Neural cell (in vitro differentiated cells): Measurements from ENCODE around the gene AGRN. TPM values are rescaled to one million over a fixed set of nuclear protein-coding genes. Genes with fewer than 3 reads are reported as not detected.
A peak's percentile ranks its signal among the peaks of the same experiment; 100 is the strongest.

Experiments
- H2AFZ ChIP-seq: fragments of 200-600, 300-800 bp; sonication (generic), shearing (Covaris generic); 2 replicates; pipeline ENCODE4 v1.6.0; 2014; ENCODE audit warnings: low read depth, mild to moderate bottlenecking, antibody characterized with exemption, low read length, moderate library complexity
- H3F3A ChIP-seq: fragments of 200-600 bp; shearing (Covaris generic); 2 replicates; pipeline ENCODE4 v1.6.1; 2016; ENCODE audit warnings: mild to moderate bottlenecking, moderate library complexity, mixed read lengths, antibody characterized with exemption, low read length; ENCODE audit not compliant: insufficient read depth, poor library complexity, severe bottlenecking
- H3K27ac ChIP-seq: fragments of 200-600, 300-800 bp; sonication (generic), shearing (Covaris generic); 2 replicates; pipeline ENCODE4 v1.5.1; 2014; ENCODE audit warnings: mild to moderate bottlenecking, low read length, moderate library complexity
- H3K27me3 ChIP-seq: fragments of 300-800, 200-600 bp; sonication (generic), shearing (Covaris generic); 2 replicates; pipeline ENCODE4 v1.6.0; 2014; ENCODE audit warnings: mild to moderate bottlenecking, low read depth, low read length, moderate library complexity; ENCODE audit not compliant: insufficient read depth
- H3K36me3 ChIP-seq: fragments of 300-800, 200-600 bp; sonication (generic), shearing (Covaris generic); 2 replicates; pipeline ENCODE4 v1.5.1; 2014; ENCODE audit warnings: mild to moderate bottlenecking, antibody characterized with exemption, low read length, moderate library complexity; ENCODE audit not compliant: insufficient read depth
- H3K4me2 ChIP-seq: fragments of 300-800, 200-600 bp; sonication (generic), shearing (Covaris generic); 2 replicates; pipeline ENCODE4 v1.6.0; 2014; ENCODE audit warnings: mild to moderate bottlenecking, low read length
- H3K4me3 ChIP-seq: fragments of 300-800, 200-600 bp; sonication (generic), shearing (Covaris generic); 2 replicates; pipeline ENCODE4 v1.5.1; 2014; ENCODE audit warnings: mild to moderate bottlenecking, low read length, moderate library complexity
- H3K79me2 ChIP-seq: fragments of 200-600 bp; shearing (Covaris generic); replicated peaks from 2 replicates; pipeline ENCODE4 v1.6.0; 2014; ENCODE audit warnings: mild to moderate bottlenecking, low read length, moderate library complexity; ENCODE audit not compliant: insufficient read depth
- H3K9ac ChIP-seq: fragments of 300-800, 200-600 bp; sonication (generic), shearing (Covaris generic); 2 replicates; pipeline ENCODE4 v1.6.1; 2016; ENCODE audit warnings: mild to moderate bottlenecking, low read length, mixed read lengths
- H3K9me2 ChIP-seq: fragments of 200-600 bp; shearing (Covaris generic); 2 replicates; pipeline ENCODE4 v1.6.1; 2016; ENCODE audit warnings: mild to moderate bottlenecking, low read length, mixed read lengths; ENCODE audit not compliant: insufficient read depth
- H3K9me3 ChIP-seq: fragments of 200-600, 300-800 bp; sonication (generic), shearing (Covaris generic); 2 replicates; pipeline ENCODE4 v1.6.1; 2016; ENCODE audit warnings: mild to moderate bottlenecking, mixed run types, low read length, moderate library complexity, mixed read lengths
- H4K20me1 ChIP-seq: fragments of 200-600 bp; shearing (Covaris generic); 2 replicates; pipeline ENCODE4 v1.6.1; 2016; ENCODE audit warnings: mild to moderate bottlenecking, mixed run types; ENCODE audit not compliant: insufficient read depth
- CTCF ChIP-seq: fragments of 450-650 bp; IDR thresholded peaks from 2 replicates; pipeline ENCODE4 v1.5.1; 2014; ENCODE audit warnings: antibody characterized with exemption, mild to moderate bottlenecking, moderate library complexity; ENCODE audit not compliant: poor library complexity, severe bottlenecking
- EP300 ChIP-seq: fragments of 450-650 bp; conservative IDR thresholded peaks from 2 replicates; pipeline ENCODE4 v1.6.1; 2014; ENCODE audit warnings: antibody characterized with exemption, mild to moderate bottlenecking, moderate library complexity; ENCODE audit not compliant: poor library complexity, severe bottlenecking
- EZH2 ChIP-seq: fragments of 200-600, 300-800 bp; shearing (Covaris generic), sonication (generic); IDR thresholded peaks from 2 replicates; pipeline ENCODE4 v1.6.1; 2014; ENCODE audit warnings: antibody characterized with exemption, low read length, borderline replicate concordance, mild to moderate bottlenecking; ENCODE audit not compliant: insufficient read depth, poor library complexity, severe bottlenecking
- POLR2AphosphoS5 ChIP-seq: IDR thresholded peaks from 2 replicates; pipeline ENCODE4 v1.6.1; 2012
- RAD21 ChIP-seq: fragments of 450-650 bp; conservative IDR thresholded peaks from 2 replicates; pipeline ENCODE4 v1.6.1; 2014; ENCODE audit warnings: antibody characterized with exemption, mild to moderate bottlenecking, moderate library complexity
- REST ChIP-seq: IDR thresholded peaks from 2 replicates; pipeline ENCODE4 v1.6.1; 2012; ENCODE audit warnings: borderline replicate concordance
- SMC3 ChIP-seq: fragments of 450-650 bp; conservative IDR thresholded peaks from 2 replicates; pipeline ENCODE4 v1.6.1; 2014; ENCODE audit warnings: antibody characterized with exemption, mild to moderate bottlenecking, moderate library complexity; ENCODE audit not compliant: poor library complexity
- TAF1 ChIP-seq: IDR thresholded peaks from 2 replicates; pipeline ENCODE4 v1.6.1; 2012; ENCODE audit warnings: low read depth
- polyA plus RNA-seq: library from polyadenylated mRNA; depleted of rRNA; stranded (reverse); fragments of >200 nt; gene quantifications from 2 replicates; pipeline ENCODE4 v1.2.3, GENCODE V29; 2014

The AGRN gene
- polyA plus RNA-seq, 1 donor from 2014 or later: 104 TPM

GRCh38 chr1:982765-983436 is 37.0 kb upstream of the AGRN start:
- Histone ChIP-seq H3F3A (no peaks in the 10 kb centered on the region), H3K27me3 (no peaks in the 10 kb centered on the region), H3K4me2 (no peak overlapping the region), H3K9ac (no peak overlapping the region), H3K9me2 (no peaks in the 10 kb centered on the region), H3K4me3 (no peak overlapping the region), H3K9me3 (no peaks in the 10 kb centered on the region), H3K79me2 (no peaks in the 10 kb centered on the region), H3K27ac (no peak overlapping the region), H2AFZ (no peak overlapping the region), H3K36me3 (no peaks in the 10 kb centered on the region), H4K20me1 (no peaks in the 10 kb centered on the region)
- TF ChIP-seq RAD21 (no peak), TAF1 (no peak), EZH2 (no peak), SMC3 (no peak), REST (no peak), EP300 (no peak), POLR2AphosphoS5 (no peak)

GRCh38 chr1:983798-984475 is 36.0 kb upstream of the AGRN start:
- Histone ChIP-seq H3K36me3 (no peaks in the 10 kb centered on the region), H3K4me2 (no peak overlapping the region), H2AFZ (no peak overlapping the region), H3F3A (no peaks in the 10 kb centered on the region), H3K9me2 (no peaks in the 10 kb centered on the region), H3K27ac (no peak overlapping the region), H3K9ac (no peak overlapping the region), H3K9me3 (no peaks in the 10 kb centered on the region), H3K79me2 (no peaks in the 10 kb centered on the region), H3K4me3 (peak overlapping the region; percentile 40), H4K20me1 (no peaks in the 10 kb centered on the region), H3K27me3 (no peaks in the 10 kb centered on the region)
- no peak for TF ChIP-seq POLR2AphosphoS5
- peak; percentile 66 for TF ChIP-seq CTCF
- TF ChIP-seq RAD21: peak; percentile 72
- peak; percentile 67 for TF ChIP-seq SMC3
